PC-3 (cell line): Measurements from ENCODE around the gene EFEMP1.

Source experiments
- EZH2 ChIP-seq: fragments of 300-600 bp; sonication (generic); IDR thresholded peaks from one replicate; pipeline ENCODE4 v1.6.1; 2017; ENCODE audit warnings: antibody characterized with exemption, mild to moderate bottlenecking, low read length; ENCODE audit not compliant: unreplicated experiment
- EZH2phosphoT487 ChIP-seq: fragments of 300-600 bp; sonication (generic); IDR thresholded peaks from 2 replicates; pipeline ENCODE4 v1.6.1; 2018; ENCODE audit warnings: mild to moderate bottlenecking, antibody characterized with exemption, low read length, borderline replicate concordance
- TF ChIP-seq, protein P1 (sequence below): fragments of 300-600 bp; sonication (generic); conservative IDR thresholded peaks from 2 replicates; pipeline ENCODE4 v1.5.1; 2017; ENCODE audit warnings: antibody characterized with exemption, low read depth, mild to moderate bottlenecking, low read length

GRCh38 chr2:55898386-55899040 is 25.1 kb downstream of the EFEMP1 start:
- TF ChIP-seq, protein P1, sequence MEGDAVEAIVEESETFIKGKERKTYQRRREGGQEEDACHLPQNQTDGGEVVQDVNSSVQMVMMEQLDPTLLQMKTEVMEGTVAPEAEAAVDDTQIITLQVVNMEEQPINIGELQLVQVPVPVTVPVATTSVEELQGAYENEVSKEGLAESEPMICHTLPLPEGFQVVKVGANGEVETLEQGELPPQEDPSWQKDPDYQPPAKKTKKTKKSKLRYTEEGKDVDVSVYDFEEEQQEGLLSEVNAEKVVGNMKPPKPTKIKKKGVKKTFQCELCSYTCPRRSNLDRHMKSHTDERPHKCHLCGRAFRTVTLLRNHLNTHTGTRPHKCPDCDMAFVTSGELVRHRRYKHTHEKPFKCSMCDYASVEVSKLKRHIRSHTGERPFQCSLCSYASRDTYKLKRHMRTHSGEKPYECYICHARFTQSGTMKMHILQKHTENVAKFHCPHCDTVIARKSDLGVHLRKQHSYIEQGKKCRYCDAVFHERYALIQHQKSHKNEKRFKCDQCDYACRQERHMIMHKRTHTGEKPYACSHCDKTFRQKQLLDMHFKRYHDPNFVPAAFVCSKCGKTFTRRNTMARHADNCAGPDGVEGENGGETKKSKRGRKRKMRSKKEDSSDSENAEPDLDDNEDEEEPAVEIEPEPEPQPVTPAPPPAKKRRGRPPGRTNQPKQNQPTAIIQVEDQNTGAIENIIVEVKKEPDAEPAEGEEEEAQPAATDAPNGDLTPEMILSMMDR: no peak
- TF ChIP-seq EZH2 (no peak), EZH2phosphoT487 (no peak)
